NCI-H187 treated with DMSO at 0.1 percent for 48 hours (cell line): Measurements from ENCODE around the gene PLEKHG4B.
A peak's percentile ranks its signal among the peaks of the same experiment; 100 is the strongest.
"Not testable (repeated sequence)": the region's sequence is repeated elsewhere in the genome, so short reads cannot be mapped to it uniquely, and the experiment has no call there.

ENCODE experiments used
- DNase-seq: peaks from one replicate; lab custom pipeline; 2025; lab: John Stamatoyannopoulos, UW

Gene PLEKHG4B, protein sequence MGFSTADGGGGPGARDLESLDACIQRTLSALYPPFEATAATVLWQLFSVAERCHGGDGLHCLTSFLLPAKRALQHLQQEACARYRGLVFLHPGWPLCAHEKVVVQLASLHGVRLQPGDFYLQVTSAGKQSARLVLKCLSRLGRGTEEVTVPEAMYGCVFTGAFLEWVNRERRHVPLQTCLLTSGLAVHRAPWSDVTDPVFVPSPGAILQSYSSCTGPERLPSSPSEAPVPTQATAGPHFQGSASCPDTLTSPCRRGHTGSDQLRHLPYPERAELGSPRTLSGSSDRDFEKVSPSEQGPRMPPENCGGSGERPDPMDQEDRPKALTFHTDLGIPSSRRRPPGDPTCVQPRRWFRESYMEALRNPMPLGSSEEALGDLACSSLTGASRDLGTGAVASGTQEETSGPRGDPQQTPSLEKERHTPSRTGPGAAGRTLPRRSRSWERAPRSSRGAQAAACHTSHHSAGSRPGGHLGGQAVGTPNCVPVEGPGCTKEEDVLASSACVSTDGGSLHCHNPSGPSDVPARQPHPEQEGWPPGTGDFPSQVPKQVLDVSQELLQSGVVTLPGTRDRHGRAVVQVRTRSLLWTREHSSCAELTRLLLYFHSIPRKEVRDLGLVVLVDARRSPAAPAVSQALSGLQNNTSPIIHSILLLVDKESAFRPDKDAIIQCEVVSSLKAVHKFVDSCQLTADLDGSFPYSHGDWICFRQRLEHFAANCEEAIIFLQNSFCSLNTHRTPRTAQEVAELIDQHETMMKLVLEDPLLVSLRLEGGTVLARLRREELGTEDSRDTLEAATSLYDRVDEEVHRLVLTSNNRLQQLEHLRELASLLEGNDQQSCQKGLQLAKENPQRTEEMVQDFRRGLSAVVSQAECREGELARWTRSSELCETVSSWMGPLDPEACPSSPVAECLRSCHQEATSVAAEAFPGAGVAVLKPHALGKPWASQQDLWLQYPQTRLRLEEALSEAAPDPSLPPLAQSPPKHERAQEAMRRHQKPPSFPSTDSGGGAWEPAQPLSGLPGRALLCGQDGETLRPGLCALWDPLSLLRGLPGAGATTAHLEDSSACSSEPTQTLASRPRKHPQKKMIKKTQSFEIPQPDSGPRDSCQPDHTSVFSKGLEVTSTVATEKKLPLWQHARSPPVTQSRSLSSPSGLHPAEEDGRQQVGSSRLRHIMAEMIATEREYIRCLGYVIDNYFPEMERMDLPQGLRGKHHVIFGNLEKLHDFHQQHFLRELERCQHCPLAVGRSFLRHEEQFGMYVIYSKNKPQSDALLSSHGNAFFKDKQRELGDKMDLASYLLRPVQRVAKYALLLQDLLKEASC (N-terminal part only)

DNA sequence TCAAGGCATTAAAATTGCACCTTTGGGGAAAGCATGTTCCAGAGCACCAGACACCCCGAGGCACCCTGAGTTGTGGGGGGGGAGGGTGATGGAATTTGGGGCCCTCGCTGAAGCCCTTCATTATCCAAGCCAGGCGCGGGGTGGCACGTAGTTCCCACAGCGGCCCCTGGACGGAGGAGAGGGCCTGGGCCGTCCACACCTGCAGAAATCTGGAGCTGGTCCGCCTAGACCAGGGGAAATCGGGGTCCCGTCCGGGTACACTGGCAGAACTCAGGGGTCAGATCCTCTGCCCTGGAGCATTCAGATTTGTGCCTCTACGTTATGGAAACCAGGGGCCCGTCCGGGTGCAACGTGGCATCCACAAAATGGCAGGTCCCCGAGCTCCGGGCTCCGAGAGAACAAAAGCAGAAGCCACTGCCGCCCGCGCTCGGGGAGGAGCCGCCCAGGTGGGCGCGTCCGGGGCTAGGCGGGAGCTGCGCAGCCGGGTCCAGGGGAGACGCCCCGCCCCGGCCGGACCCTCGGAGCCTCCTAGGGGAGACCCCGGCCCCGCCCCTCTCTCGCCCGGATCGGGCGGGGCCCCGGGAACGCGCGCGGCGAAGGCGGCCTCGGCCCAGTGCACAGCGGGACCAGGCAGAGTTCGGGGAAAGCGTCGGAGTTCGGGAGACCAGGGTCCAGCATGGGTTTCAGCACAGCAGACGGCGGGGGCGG is at the start of gene PLEKHG4B:
PLEKHG4B (plus strand) TSS at position 613 of the 708 bp plus-strand sequence; CDS start at position 677, 64 bp downstream.
- DNase-seq: peak; percentile 57

DNA sequence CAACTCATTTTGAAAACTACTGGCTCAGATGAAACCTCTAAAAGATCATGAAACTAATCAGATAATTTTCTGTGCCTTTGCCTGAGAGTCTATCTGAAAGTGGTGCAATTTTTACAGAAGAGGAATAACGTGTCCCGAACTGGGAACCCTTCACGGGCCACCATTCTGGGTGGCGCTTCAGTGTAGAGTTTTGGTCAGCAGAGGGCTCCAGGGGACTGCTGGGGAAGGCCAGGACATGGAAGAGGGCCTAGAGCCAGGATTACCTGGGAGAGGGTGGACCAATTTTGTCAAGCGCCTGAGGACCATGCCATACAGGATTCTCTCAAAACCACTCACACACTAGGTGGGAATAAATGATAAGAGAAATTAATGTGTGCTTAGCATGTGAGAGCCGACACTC is 49.7 kb upstream of the PLEKHG4B start:
- DNase-seq: no peak

DNA sequence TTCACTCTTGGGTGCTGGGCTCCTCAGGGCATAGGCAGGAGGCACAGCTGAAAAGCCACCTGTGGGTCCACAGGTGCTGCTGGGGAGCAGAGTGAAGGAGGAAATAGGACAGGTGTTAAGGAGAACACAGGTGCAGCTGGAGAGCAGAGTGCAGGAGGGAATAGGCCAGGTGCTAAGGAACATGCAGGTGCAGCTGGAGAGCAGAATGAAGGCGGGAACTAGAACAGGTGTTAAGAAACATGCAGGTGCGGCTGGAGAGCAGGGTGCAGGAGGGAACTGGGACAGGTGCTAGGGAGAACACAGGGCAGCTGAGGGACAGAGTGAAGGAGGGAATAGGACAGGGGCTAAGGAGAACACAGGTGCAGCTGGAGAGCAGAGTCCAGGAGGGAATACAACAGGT is 43.8 kb upstream of the PLEKHG4B start:
- peak; percentile 52 for DNase-seq

DNA sequence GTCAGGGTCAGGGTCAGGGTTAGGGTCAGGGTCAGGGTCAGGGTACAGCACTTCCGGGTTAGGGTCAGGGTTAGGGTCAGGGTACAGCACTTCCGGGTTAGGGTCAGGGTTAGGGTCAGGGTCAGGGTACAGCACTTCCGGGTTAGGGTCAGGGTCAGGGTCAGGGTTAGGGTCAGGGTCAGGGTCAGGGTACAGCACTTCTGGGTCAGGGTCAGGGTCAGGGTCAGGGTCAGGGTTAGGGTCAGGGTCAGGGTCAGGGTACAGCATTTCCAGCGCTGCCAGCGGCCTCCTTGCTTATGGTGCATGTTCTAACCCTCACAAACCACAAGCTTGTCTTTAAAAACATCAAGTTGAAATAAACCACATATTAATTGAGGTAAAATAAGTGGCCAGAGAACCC is 42.4 kb upstream of the PLEKHG4B start:
- DNase-seq: not testable (repeated sequence)

DNA sequence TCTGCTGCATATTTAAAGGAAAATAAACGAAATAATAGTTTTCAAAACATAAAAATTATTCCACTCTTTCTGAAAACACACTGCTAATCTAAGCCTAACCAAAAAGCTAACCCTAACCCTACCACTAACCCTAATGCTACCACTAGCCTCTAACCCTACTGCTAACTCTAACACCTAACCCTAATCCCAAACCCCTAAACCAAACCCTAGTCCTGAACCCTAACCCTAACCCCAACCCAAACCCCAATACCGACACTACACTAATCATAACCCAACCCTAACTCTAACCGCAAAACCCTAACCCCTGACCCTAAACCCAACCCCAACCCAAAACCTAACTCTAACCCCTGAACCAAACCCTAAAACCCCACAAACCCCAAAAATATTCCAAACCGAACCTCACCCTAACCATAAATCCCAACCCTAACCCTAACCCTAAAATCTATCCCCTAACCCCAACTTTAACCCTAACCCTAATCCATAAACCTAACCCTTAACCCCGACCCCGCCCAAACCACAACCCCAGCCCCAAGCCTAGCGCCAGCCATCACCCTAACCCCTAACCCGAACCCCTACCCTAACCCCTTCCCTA is 41.9 kb upstream of the PLEKHG4B start:
- DNase-seq: no peak

DNA sequence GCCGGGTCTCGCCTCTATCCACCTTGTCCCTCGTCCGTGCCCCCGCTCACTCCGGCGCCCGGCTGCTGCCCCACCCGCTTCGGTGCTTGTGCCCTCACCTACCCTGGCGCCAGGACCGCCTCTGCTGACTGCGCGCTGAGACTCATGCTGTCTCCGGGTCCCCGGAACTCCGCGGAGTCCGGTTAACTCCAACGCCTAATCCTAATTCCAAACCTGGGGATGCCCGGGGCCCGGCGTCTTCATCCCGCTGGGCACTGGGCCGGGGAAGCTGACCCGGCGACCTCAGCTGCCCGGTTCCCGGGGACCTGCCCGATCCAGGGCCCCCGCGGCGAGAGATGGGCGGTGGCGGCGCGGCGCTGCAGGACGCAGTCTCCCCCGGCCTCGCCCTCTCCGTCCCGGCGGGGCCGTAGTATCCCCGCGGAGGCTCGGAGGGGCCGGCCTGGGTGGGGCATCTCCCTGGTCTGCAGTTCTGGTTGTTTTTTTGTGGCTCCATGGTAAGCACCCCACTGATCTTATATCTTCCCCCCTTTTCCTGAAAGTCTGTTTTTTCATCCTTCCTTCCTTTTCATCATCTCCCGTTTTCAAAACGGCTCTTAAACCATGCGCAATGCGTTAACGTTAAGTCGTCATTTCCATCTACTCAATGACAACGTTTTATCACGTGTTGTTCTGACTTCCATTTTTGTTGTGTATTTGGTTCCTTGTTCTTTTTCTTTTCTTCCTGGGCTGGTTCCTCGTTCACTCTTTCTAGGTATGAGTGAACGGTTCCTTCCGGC is 41.1 kb upstream of the PLEKHG4B start:
- no peak for DNase-seq

DNA sequence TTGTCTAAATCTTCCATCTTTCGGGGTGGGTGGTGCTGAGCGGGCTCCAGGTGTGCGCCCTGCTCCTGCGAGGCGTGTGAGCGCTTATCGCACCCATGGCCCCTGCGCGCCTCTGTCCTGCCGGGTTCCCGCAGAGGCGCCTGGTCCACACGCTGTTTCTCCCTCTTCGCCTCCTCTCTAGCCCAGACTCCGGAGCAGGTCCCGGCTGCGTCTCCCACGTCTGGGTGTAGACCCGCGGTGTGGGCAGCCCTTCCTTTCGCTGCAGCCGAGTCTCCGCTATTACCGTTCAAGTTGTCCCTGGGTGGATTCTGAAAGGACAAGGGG is 40.5 kb upstream of the PLEKHG4B start:
- DNase-seq: no peak

DNA sequence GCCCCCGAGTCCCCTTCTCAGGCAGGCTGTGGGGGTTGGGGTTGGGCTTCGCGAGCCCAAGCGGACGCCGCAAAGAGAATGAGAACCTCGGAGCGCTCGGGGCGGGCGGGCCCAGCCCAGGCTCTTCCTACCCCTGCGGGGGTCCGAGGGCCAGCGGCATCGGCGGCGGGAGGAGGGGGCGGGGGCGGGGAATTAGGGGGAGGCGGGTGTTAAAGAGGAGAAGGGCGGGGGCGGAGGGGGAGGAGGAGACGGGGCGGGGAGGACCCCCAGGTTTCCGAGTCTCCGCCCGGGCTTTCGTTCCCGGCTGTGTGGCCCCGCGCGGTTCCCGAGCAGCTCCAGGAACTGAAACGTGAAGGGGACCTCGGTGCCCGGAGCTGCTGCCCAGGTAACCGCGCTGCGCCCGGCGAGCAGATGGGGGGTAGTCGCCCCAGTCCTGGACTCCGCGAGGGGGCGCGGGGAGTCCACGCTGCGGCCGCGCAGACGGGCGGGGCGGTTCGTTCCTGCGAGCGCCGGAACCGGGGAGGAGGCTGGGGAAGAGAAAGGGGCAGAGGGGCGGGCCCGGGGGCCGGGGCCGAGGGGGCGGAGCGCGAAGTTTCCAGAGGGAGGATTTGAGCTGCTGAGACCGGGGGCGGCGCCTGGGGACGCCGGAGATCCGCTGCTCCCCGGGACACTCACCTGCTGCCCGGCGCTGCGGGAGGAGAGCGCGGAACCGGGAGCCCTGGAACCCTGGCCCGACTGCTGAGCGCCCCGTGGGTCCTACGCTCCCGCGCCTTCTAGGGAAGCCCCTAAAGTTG is 38.4 kb upstream of the PLEKHG4B start:
- peak; percentile 22 for DNase-seq

DNA sequence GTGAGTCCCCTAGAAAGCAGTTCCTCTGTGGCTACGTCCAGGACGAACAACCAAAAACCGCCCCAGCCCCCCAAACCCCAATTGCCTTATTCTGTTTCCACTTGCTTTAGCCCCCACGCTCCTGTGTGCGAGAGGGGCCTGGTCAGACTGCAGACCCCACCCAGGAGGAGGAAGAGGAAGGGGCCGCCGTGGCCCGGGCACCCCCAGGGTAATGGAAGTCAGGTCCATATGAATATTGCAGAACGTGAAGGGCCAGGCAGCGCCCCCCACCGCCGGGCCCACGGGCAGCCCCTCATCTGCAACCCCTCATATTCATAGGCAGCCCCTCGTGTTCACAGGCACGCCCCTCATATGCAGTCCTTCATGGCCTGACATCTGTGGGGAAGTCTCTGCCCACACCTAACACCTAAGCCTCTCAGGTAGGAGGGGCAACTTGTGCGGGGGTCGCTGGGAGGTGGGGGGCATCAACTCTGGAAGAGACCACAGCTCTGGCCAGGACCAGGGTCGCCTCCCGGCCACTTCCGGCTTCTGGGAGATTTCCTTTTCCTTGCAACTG is 37.7 kb upstream of the PLEKHG4B start:
- no peak for DNase-seq

DNA sequence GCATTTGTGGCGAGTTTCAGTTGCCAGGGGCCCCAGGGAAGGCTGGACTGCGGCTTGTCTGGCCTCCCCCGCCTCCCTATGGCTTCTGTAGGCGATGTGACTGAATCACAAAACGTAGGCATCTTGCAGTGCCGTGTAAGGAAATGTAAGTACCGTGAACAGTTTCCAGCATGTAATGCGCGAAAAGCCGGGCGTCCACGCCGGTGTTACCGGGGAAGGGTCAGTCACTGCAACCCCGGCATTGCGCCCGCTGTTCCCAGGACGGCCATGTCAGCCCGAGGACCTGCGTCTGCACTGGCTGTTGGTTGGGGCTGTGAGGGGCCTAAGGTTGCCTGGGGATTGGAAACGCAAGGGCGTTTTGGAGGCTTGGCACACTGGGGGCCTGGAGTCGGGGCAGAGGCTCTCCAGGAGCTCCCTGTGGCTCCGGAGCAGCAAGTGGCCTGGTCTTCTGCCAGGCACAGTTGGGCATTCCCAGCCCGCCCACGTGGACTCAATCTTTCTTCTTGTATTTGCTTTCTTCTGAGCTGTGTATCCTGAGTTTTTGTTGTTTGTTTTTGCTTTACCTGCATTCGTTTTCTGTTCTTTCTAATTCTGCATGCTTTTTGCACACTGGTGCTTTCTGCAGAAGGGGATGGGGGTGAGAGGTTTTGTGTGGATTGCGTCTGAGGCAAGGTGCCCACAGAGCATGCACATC is 36.9 kb upstream of the PLEKHG4B start:
- DNase-seq: no peak

DNA sequence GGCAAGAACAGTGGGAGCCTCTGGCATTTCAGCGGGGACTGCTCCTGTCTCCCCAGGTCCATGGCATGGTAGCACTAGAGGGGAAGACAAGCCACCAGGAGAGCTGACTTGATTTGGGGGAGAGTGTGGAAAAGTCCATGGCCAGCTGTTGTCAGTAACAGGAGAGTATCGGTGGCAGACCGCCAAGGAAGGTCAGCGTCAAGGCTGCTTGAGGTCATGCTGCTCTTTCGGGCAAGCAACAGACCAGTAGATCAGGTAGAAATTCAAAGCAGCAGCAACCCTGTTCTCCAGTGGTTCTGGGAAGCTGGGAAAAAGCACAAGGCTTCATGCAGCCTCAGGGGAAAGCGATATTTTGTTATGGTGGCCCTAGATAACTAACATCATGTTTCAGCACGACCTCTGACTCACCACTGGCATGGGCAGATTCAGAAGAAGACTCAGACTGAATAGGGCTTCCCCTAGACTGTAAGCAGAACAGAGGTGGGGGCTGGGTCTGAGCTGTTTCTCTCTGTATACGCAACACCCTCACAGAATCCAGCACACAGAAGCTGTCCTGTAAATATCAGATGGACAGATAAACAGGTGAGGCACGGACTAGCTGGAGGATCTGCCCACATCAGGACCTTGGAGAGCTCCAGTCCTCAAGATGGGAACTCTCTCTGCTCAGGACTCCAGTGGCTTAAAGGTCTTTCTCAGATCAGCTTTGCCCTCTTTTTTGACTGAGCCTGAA is 35.2 kb upstream of the PLEKHG4B start:
- DNase-seq: no peak

DNA sequence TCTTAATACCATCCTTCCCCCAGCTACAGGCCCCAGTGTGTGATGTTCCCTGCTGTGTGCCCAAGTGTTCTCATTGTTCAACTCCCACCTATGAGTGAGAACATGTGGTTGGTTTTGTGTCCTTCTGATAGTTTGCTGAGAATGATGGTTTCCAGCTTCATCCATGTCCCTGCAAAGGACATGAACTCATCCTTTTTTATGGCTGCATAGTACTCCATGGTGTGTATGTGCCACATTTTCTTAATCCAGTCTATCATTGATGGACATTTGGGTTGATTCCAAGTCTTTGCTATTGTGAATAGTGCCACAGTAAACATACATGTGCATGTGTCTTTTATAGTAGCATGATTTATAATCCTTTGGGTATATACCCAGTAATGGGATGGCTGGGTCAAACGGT is 31.7 kb upstream of the PLEKHG4B start:
- DNase-seq: not testable (repeated sequence)

DNA sequence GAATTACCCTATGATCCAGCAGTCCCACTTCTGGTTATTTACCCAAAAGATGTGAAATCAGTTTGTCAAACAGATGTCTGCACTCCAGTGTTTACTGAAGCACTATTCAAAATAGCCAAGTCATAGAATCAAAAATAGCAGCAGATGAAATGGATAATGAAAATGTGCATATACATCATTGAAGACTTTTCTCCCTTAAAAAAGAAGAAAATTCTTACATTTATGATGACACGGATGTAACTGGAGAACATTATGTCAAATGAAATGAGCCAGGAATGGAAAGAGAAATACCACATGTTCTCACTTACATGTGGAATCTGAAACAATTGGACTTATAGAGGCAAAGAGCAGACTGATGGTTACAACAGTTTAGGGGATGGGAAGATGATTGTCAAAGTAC is 21.5 kb upstream of the PLEKHG4B start:
- DNase-seq: no peak

DNA sequence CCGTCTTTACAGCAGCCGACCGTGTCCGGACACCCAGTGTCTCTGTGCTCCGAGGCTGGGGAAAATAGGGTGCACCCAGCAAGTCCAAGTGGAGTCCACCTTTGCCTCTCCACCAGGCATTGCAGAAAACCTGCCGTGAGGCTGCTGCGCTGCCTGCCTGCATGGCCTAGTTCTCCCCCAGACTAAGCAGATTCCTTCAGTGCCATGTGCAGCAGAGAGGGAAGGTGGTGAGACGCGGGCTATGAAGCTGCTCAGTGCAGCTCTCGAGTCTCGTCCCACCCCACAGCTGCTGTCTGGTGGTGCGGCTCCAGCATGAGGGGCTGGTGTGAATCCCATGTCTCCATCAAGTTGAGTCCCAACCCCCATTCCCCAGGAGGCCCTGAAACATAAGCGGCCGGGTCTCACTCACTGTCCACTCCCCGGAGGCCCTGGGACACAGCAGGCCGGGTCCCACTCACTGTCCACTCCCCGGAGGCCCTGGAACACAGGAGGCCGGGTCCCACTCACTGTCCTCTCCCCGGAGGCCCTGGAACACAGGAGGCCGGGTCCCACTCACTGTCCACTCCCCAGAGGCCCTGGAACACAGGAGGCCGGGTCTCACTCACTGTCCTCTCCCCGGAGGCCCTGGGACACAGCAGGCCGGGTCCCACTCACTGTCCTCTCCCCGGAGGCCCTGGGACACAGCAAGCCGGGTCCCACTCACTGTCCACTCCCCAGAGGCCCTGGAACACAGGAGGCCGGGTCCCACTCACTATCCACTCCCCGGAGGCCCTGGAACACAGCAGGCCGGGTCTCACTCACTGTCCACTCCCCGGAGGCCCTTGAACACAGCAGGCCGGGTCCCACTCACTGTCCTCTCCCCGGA is 19.4 kb upstream of the PLEKHG4B start:
- DNase-seq: not testable (repeated sequence)

DNA sequence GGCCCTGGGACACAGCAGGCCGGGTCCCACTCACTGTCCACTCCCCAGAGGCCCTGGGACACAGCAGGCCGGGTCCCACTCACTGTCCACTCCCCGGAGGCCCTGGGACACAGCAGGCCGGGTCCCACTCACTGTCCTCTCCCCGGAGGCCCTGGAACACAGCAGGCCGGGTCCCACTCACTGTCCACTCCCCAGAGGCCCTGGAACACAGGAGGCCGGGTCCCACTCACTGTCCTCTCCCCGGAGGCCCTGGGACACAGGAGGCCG is 18.9 kb upstream of the PLEKHG4B start:
- not testable (repeated sequence) for DNase-seq

DNA sequence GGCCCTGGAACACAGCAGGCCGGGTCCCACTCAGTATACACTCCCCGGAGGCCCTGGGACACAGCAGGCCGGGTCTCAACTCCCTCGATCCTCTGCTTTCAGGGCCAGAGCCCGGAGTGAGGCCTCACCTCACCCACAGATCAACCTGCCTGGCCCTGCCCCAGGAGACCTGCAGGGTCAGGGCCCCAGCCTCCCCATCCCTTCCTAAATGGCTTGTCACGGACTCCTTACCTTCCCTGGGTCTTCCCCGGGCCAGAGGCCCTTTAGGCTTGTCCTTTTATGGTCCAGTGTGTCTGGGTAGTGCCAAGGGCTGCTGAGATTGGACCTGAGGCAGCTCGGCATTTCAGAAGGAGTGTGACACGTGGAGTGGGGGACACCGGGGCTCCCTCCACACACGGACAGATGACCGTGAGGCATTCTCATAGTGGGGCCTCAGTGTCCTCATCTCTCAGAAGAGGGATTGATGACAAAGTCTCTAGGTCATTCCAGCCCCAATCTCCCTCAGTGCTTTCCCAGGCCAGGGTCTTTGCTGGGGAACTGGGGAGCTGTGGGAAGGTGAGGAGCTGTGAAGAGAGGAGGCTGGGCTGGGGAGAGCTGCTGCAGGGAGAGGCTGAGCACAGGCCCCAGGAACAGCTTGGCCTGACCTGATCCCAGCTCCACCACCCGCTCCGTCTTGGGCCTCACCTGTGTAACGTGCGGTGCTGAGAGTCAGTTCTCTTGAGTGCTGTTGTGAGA is 18.0 kb upstream of the PLEKHG4B start:
- DNase-seq: no peak
